Activated naive CD8-positive, alpha-beta T cell (primary cell): ENCODE results near the gene CFAP97.

Experiments used
- H3K27ac Mint-ChIP-seq: one replicate; pipeline ENCODE4 v1.8.0; 2021; ENCODE audit warnings: mixed read lengths
- H3K27me3 Mint-ChIP-seq: one replicate; pipeline ENCODE4 v1.8.0; 2021; ENCODE audit warnings: mixed read lengths
- H3K36me3 Mint-ChIP-seq: one replicate; pipeline ENCODE4 v1.8.0; 2021; ENCODE audit warnings: mixed read lengths
- H3K4me1 Mint-ChIP-seq: one replicate; pipeline ENCODE4 v1.8.0; 2021; ENCODE audit warnings: low read depth, mixed read lengths
- H3K4me3 Mint-ChIP-seq: one replicate; pipeline ENCODE4 v1.8.0; 2021; ENCODE audit warnings: mild to moderate bottlenecking, mixed read lengths
- H3K9me3 Mint-ChIP-seq: one replicate; pipeline ENCODE4 v1.8.0; 2021; ENCODE audit warnings: low read depth, mixed read lengths

Gene CFAP97

DNA sequence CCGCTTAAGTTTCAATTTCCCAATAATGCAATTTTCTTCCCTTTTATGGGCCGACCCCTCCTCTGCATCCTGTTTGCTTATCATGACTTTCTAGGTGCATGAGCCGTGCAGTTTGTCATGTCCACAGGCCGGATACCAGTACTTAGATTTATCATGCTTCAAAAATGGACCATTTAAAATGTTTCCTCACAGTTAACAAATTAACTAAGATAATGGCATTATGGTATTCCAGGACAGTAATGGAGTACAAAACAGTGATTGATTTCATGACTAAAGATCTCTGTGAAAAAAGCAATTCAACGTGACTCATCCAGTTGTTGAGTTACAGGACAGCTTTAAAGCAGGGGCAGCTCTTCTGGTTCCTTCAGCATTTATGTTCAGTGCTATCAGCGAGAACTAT is 28.6 kb upstream of the CFAP97 start:
- H3K4me3 Mint-ChIP-seq: no peak overlapping the region
- no peaks in the 10 kb centered on the region for H3K9me3 Mint-ChIP-seq
- H3K36me3 Mint-ChIP-seq: peaks cover 4% of the 10 kb centered on the region
- H3K27me3 Mint-ChIP-seq: no peaks in the 10 kb centered on the region
- H3K27ac Mint-ChIP-seq: no peak overlapping the region
- H3K4me1 Mint-ChIP-seq: peaks cover 4% of the 10 kb centered on the region

DNA sequence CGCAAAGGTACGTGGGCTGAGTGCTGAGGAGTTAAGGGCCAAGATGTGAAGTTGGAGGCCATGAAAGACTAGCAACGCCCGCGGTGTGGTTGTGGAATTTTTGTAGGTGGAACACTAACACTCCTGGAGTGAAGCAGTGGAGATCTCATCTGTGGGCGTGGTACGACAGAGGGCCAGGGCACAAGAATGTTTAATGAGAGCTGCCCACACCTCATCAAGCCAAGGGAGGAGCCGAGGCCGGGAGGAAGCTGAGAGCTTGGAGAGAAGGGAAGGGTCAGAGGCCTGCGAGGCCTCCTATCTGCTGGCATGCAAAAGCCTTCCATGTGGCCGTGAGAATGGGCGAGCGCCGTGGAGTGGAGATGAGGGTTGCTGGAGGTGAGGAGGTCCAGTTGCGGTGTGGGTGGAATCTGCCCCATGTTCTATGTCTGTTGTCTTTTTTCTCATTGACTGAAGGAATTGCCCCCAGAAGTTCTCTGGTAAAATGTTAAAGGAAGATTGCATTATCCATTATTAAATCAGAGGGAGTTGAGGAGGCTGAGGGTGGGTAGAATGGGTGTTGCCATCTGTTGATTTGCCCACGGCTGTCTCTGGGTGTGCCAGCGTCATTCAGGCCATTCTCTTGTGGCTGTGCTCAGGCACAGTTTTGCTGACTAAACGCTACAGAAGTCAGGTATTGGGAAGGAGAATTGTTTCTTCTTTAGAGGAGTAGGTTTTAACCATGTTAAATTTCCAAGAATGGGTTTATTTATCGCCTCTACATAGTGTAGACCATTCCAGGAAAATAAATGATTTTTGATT is 25.4 kb upstream of the CFAP97 start:
- Mint-ChIP-seq H3K36me3 (peaks cover 2% of the 10 kb centered on the region), H3K4me3 (no peak overlapping the region), H3K9me3 (no peaks in the 10 kb centered on the region), H3K27ac (no peak overlapping the region), H3K4me1 (peaks cover 3% of the 10 kb centered on the region), H3K27me3 (no peaks in the 10 kb centered on the region)

DNA sequence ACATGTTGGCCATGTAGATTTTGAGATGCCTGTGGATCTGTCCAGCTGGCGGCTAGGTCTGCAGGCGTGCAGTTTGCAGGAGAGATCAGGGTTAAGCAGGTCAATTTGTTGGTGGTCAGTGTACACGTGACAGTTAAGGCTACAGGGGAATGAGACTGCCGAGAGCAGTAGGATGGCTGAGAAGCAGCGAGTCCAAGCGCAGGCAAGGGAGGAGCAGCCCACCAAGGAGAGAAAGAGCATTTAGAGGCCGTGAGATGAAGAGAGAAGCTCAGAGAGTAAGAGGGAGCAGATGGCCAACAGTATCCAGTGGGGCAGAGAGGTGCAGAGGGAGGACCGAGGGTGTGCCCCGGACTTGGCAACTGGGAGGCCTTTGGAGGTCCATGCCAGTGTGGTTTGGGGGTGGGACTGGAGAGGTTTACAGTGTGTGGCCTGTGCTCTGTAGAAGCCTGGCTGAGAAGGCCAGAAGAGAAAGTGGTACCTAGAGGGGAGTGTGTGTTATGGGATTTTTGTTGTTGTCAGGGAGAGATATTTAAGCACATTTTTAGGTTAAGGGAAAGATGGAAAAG is 24.0 kb upstream of the CFAP97 start:
- H3K36me3 Mint-ChIP-seq: peaks cover 2% of the 10 kb centered on the region
- H3K27me3 Mint-ChIP-seq: no peaks in the 10 kb centered on the region

DNA sequence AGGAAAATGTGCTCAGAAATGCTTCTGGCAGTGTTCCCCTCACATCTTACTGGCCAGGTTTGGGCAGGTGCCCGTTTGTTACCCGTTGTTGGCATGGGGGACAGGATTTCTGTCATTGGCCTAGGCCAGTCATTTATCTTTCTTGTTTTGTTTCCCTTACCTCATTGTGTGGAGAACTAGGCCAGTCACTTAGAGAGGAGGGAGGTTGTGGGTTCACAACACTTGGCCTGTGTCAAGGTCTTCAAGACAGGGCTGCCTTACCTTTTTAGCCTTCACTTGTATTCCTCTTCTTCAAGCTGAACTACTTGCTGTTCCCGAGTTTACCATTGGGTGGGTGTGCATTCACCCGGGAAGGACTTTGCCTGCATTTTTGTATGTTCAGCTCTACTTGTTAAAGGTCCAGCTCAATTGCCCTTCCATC is 23.3 kb upstream of the CFAP97 start:
- peaks cover 3% of the 10 kb centered on the region for H3K4me1 Mint-ChIP-seq
- no peaks in the 10 kb centered on the region for H3K9me3 Mint-ChIP-seq
- H3K36me3 Mint-ChIP-seq: peaks cover 2% of the 10 kb centered on the region
- no peaks in the 10 kb centered on the region for H3K27me3 Mint-ChIP-seq
- H3K27ac Mint-ChIP-seq: no peak overlapping the region
- H3K4me3 Mint-ChIP-seq: no peak overlapping the region

More for the DNA sequence above, 24.0 kb upstream of the CFAP97 start:
- Mint-ChIP-seq H3K27ac (no peak overlapping the region), H3K4me3 (no peak overlapping the region), H3K9me3 (no peaks in the 10 kb centered on the region), H3K4me1 (peaks cover 3% of the 10 kb centered on the region)

DNA sequence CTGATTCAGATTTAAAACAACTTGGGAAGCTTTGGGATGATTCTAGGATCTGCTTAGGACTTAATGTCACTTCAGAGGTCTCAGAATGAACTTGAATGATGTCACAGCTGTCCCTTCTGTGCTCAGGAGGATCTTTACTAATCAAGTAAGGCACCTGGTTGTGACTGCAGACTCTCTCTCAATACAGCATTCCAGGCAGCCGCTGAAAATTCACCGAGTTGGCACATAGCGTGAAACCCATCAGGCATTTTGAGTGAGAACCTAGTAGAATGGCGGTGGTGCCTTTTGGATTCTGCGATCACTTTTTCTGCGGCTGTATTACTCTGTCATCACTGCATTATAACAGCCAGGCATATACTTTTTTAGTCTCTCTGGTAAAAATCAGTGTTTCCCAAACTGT is 22.1 kb upstream of the CFAP97 start:
- H3K36me3 Mint-ChIP-seq: peaks cover 9% of the 10 kb centered on the region
- peaks cover 1% of the 10 kb centered on the region for H3K4me1 Mint-ChIP-seq
- H3K9me3 Mint-ChIP-seq: peaks cover 4% of the 10 kb centered on the region
- no peaks in the 10 kb centered on the region for H3K27me3 Mint-ChIP-seq
- no peak overlapping the region for H3K27ac Mint-ChIP-seq
- H3K4me3 Mint-ChIP-seq: no peak overlapping the region

DNA sequence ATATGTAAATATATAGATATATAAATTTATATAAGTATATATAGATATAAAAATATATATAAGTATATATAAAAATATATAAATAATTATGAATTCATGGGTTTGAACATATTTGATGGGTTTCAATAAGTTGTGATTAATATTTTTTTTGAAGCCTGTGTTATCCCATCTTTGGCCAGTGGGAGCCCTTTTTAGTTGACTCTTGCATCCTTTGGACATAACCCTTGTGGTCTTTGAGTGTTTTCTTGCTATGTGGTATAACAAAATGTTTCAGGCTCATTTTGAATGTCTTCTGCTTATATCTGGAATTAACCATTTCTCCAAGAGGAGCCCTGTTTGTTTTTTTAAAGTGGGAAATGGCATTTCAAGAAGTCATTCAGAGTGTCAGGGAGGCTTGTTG is 20.8 kb upstream of the CFAP97 start:
- Mint-ChIP-seq H3K27me3 (no peaks in the 10 kb centered on the region), H3K36me3 (peaks cover 9% of the 10 kb centered on the region), H3K4me3 (no peak overlapping the region), H3K27ac (no peak overlapping the region), H3K4me1 (peaks cover 5% of the 10 kb centered on the region), H3K9me3 (peaks cover 4% of the 10 kb centered on the region)

DNA sequence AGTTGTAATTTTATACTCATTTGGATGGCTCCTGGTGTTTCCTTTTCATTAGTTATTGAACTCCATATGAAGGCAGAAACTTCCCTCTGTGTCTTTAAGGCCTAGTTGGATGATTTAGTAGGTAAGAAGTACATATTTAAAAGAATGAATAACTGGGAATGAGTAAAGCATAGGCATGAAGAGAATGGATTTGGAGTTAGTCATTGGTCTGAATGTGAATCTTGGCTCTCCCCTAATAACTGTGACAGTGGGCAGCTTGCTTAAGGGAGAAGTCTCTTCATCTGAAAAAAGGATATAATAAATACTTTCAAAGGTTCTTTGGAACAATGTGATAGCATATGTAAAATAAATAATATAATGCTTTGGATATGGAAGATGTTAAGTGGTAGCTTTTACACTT is 18.8 kb upstream of the CFAP97 start:
- Mint-ChIP-seq H3K4me3 (no peak overlapping the region), H3K27ac (no peak overlapping the region), H3K27me3 (no peaks in the 10 kb centered on the region), H3K9me3 (peaks cover 4% of the 10 kb centered on the region), H3K4me1 (peaks cover 9% of the 10 kb centered on the region), H3K36me3 (peaks cover 9% of the 10 kb centered on the region)

DNA sequence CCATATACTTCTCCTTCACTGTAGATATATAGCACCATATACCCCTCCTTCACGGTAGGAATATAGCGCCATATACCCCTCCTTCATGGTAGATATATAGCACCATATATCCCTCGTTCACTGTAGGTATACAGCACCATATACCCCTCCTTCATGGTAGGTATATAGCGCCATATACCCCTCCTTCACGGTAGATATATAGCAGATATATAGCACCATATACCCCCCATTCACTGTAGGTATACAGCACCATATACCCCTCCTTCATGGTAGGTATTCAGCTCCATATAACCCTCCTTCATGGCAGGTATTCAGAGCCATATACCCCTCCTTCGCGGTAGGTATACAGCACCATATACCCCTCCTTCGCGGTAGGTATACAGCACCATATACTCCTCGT is 18.1 kb upstream of the CFAP97 start:
- Mint-ChIP-seq H3K4me1 (peaks cover 9% of the 10 kb centered on the region), H3K27me3 (no peaks in the 10 kb centered on the region), H3K9me3 (peaks cover 4% of the 10 kb centered on the region), H3K27ac (no peak overlapping the region), H3K4me3 (no peak overlapping the region), H3K36me3 (peaks cover 9% of the 10 kb centered on the region)

DNA sequence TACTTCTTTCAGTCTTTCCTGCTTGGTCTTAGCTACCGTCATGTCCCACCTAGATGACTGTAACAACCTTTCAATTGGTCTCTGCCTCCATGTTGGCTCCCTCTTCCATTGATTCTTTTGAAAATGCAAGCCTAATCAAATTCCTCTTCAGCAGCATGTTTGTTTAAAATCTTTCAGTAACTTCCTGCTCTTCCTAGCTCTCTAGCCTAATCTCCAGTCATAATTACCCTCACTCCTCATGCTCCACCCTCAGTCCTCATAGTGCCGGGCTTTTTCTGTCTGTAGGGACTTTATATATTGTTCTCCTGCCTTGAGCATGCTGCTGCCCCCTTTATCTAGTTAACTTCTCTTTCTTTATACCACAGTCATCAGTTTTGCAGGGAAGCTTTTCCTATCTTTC is 17.7 kb upstream of the CFAP97 start:
- no peak overlapping the region for H3K4me3 Mint-ChIP-seq
- H3K4me1 Mint-ChIP-seq: peaks cover 13% of the 10 kb centered on the region
- no peak overlapping the region for H3K27ac Mint-ChIP-seq
- H3K36me3 Mint-ChIP-seq: peaks cover 9% of the 10 kb centered on the region
- H3K9me3 Mint-ChIP-seq: peaks cover 4% of the 10 kb centered on the region
- no peaks in the 10 kb centered on the region for H3K27me3 Mint-ChIP-seq

DNA sequence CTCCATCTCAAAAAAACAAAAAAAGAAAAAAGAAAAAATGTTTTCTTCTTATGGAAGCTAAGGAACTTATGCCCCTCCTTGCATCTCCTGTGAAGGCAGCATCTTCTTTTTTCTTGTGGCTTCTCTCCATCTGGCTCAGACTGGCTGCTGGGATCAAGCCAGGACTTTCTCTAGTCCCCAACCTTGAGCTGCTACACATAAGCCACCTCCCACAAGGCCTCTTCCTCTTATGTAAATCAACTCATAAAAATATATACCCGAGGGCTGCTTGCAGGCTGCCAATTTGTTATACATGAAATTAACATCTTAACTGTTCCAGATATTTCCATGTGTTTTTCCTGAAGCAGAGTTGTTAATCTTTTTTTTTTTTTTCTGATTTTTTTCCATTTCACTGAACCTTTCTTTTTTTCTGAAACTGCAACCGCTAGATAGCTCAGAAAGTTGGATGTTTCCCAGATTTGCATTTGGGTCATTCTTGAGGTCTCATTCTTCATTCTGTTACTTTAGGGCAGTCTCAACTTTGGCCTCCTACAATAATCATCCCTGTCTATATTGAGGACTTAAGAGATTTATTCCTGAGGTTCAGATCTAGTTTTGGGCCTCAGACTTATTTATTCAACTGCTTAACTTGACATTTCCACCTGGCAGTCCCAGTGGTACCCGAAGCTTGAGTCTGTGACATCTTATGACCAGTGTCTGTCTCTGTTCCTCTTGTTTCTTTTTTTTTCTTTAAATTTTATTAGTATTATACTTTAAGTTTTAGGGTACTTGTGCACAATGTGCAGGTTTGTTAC is 15.9 kb upstream of the CFAP97 start:
- Mint-ChIP-seq H3K9me3 (peaks cover 4% of the 10 kb centered on the region), H3K27me3 (no peaks in the 10 kb centered on the region), H3K4me3 (no peak overlapping the region), H3K36me3 (peaks cover 8% of the 10 kb centered on the region), H3K27ac (no peak overlapping the region), H3K4me1 (peaks cover 15% of the 10 kb centered on the region)

DNA sequence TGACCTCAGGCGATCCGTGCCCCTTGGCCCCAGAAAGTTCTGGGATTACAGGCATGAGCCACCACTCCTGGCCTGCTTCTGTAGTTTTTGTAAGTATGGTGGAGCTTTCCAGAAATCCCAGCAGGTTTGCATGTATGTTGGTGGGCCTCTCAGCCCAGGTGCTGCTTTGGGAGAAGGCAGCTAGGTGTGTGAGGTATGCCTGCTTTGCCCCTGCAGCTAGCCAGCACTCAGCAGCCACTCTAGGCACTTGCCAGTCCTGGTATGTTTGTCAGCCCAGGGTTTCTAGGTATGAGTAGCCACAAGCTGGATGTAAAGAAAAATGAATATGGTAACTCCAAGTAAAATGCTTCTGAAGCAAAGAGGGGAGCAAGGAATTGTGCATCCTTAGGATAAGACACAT is 14.5 kb upstream of the CFAP97 start:
- Mint-ChIP-seq H3K4me3 (no peak overlapping the region), H3K4me1 (peaks cover 17% of the 10 kb centered on the region), H3K27ac (no peak overlapping the region), H3K36me3 (peaks cover 6% of the 10 kb centered on the region), H3K9me3 (peaks cover 4% of the 10 kb centered on the region), H3K27me3 (no peaks in the 10 kb centered on the region)

DNA sequence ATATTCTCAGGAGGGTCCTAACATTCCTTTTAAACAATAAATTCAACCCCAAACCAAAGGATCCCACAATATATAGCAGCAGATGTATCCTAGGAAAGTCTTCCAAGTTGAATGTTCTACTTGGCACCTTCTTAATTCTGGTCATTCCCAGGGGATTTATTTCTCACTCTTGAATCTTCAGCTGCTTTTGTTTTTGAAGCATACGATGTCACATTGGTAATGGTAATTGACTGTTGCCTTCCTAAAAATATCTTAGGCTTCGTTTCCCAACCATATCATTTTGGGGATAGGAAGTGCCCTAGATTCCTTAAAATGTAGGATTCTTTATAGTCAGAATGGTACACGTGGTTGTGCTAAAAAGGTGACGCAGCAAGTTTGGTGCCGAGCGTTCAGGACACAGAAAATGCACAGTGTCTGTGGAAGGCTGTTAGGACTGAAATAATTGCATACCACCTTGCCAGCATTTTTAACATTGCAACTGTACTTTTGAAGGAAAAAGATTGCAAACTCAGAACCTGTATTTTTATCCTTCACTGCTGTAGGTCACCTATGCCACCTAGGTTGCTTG is 13.7 kb upstream of the CFAP97 start:
- Mint-ChIP-seq H3K27me3 (no peaks in the 10 kb centered on the region), H3K4me3 (no peak overlapping the region), H3K36me3 (peaks cover 6% of the 10 kb centered on the region), H3K9me3 (peaks cover 4% of the 10 kb centered on the region), H3K4me1 (peaks cover 20% of the 10 kb centered on the region), H3K27ac (no peak overlapping the region)

DNA sequence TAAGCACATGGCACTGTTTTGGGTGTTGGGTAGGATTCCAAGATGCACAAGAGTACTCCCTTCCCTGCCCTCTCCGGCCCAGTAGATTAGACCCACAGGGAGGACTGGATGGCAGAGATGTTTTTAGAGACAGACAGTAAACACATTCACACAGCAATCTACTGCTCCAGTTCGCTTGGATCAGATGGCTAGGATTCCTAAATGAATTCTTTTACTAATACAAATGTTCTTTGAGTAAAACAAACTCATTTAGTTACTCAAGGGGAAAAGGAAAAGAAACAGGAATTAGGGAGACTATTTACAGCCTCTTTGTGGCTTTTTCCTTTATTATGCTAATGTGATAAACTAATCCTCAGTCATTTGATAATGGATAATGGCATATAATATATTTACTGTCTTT is 11.5 kb upstream of the CFAP97 start:
- no peaks in the 10 kb centered on the region for H3K27me3 Mint-ChIP-seq
- H3K9me3 Mint-ChIP-seq: no peaks in the 10 kb centered on the region
- peaks cover 35% of the 10 kb centered on the region for H3K4me1 Mint-ChIP-seq

DNA sequence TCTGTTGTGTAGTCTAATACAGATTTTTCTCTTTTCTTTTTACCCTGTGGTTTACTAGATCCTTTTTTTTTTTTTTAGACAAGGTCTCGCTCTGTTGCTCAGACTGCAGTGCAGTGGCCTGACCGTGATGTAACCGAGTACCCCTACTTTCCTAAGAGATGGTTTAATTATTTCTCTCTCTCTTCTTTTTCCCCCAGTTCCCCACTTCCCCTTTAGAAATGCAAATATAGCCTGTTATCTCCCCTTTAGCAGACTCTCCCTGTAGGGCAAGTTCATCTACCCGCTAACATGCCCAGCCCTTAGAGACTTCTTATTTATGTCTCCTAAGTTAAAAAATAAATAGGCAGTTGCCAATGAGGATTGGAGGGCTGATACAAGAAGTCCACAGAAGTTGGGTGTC is 10.1 kb upstream of the CFAP97 start:
- Mint-ChIP-seq H3K9me3 (no peaks in the 10 kb centered on the region), H3K4me3 (no peak overlapping the region), H3K36me3 (no peaks in the 10 kb centered on the region), H3K27me3 (no peaks in the 10 kb centered on the region), H3K27ac (no peak overlapping the region), H3K4me1 (peaks cover 33% of the 10 kb centered on the region)

More for the DNA sequence above, 11.5 kb upstream of the CFAP97 start:
- H3K27ac Mint-ChIP-seq: no peak overlapping the region
- no peaks in the 10 kb centered on the region for H3K36me3 Mint-ChIP-seq
- H3K4me3 Mint-ChIP-seq: no peak overlapping the region

DNA sequence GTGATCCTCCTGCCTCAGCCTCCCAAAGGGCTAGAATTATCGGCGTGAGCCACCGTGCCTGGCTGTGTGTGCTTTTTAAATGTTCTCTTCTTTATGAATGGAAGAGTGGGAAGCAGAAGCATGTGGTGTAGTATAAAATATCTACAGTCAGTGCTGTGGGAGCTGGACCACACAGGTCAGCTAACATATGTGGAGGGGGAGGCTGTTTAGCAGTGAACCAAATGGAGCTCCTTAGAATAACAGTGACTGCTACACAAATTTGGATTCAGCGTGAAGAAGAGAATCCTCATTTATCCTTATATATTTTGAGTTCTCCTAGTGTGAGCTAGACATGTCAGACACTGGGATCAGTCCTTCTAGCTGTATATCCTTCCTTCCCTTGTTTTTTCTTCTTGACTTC is 8.8 kb upstream of the CFAP97 start:
- no peak overlapping the region for H3K4me3 Mint-ChIP-seq
- H3K4me1 Mint-ChIP-seq: peaks cover 33% of the 10 kb centered on the region
- no peak overlapping the region for H3K27ac Mint-ChIP-seq
- no peaks in the 10 kb centered on the region for H3K36me3 Mint-ChIP-seq
- no peaks in the 10 kb centered on the region for H3K27me3 Mint-ChIP-seq
- no peaks in the 10 kb centered on the region for H3K9me3 Mint-ChIP-seq
